GM12891 (cell line): ENCODE measurements around the gene MCM10.

Source experiments
- DNase-seq: peaks from one replicate; pipeline ENCODE4 v3.0.0; 2011; ENCODE audit warnings: low spot score; ENCODE audit not compliant: insufficient read length
- FAIRE-seq: peaks from 2 replicates; lab custom pipeline; 2011; peaks lifted over from hg19 to GRCh38; lab: Jason Lieb, UNC
- PAX5 ChIP-seq: IDR thresholded peaks from 2 replicates; pipeline ENCODE4 v1.6.1; 2011; ENCODE audit warnings: low read length, moderate library complexity, mild to moderate bottlenecking; ENCODE audit not compliant: insufficient read depth, severe bottlenecking
- POLR2A ChIP-seq: IDR thresholded peaks from 2 replicates; pipeline ENCODE4 v1.6.1; 2011; ENCODE audit warnings: low read depth, low read length, control low read depth
- POLR2AphosphoS5 ChIP-seq: IDR thresholded peaks from 2 replicates; pipeline ENCODE4 v1.6.1; 2011; ENCODE audit warnings: low read depth, low read length, control low read depth
- POU2F2 ChIP-seq: IDR thresholded peaks from 2 replicates; pipeline ENCODE4 v1.6.1; 2011; ENCODE audit warnings: low read depth, mild to moderate bottlenecking, control low read depth, low read length, moderate library complexity
- SPI1 ChIP-seq: IDR thresholded peaks from 2 replicates; pipeline ENCODE4 v1.6.1; 2011; ENCODE audit warnings: low read depth, low read length, control low read depth
- TAF1 ChIP-seq: IDR thresholded peaks from 2 replicates; pipeline ENCODE4 v1.6.1; 2011; ENCODE audit warnings: low read depth, low read length, control low read depth

Gene MCM10

DNA sequence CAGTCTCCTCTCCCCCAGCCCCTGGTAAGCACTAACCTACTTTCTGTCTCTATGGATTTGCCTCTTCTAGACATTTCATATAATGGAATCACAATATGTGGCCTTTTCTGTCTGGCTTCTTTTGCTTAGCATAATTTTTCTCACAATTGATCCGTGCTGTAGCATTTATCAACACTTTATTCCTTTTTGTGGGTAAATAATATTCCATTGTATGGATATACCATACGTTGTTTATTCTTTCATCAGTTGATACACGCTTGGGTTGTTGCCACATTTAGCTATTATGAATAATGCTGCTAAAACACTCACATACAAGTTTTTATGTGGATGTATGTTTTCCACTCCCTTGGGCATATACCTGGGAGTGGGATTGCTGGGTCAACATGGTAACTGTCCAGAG is 25.8 kb downstream of the MCM10 start:
- no peak for TF ChIP-seq TAF1
- TF ChIP-seq SPI1 = no peak
- no peak for TF ChIP-seq POLR2AphosphoS5
- TF ChIP-seq POU2F2 = no peak
- no peak for TF ChIP-seq PAX5
- TF ChIP-seq POLR2A = no peak
- DNase-seq (no peak), FAIRE-seq (no peak)

DNA sequence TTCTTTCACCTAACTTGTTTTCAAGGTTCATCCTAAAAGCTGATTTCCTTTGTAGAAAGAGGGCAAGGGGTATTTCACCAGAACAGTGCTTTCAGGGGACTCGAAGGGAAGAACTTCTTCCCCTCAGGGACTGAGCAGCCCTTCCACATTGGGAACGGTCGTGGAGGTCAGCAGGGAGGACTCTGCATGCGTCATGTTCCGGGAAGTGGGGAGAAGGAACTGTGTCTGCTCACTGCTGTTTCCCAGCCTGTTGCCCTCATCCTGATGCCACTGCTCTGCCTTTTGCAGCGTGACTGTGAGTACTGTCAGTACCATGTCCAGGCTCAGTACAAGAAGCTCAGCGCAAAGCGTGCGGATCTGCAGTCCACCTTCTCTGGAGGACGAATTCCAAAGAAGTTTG is 27.2 kb downstream of the MCM10 start:
- TF ChIP-seq TAF1 (no peak), POLR2AphosphoS5 (no peak), SPI1 (no peak), POLR2A (no peak), PAX5 (no peak), POU2F2 (no peak)
- no peak for FAIRE-seq

DNA sequence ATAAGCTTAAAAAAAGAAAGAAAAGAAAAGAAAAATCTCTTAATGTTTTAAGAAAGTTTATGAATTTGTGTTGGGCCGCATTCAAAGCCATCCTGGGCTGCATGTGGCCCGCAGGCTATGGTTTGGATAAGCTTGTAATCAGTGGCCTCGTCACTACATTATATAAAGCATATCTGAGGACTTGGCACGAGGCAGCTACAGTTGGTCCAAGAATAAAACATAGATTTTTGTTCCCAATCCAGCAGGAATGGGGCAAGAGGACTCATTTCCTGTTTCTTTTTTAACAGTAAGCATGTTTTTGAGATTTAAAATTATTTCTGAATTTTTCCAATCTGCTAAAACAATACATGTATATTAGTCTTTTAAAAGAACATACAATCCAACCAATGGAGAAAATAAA is 28.6 kb downstream of the MCM10 start:
- TF ChIP-seq POU2F2 (no peak), PAX5 (no peak), SPI1 (no peak), POLR2A (no peak), TAF1 (no peak), POLR2AphosphoS5 (no peak)
- FAIRE-seq (no peak), DNase-seq (no peak)

More for the DNA sequence above, 27.2 kb downstream of the MCM10 start:
- DNase-seq = no peak

DNA sequence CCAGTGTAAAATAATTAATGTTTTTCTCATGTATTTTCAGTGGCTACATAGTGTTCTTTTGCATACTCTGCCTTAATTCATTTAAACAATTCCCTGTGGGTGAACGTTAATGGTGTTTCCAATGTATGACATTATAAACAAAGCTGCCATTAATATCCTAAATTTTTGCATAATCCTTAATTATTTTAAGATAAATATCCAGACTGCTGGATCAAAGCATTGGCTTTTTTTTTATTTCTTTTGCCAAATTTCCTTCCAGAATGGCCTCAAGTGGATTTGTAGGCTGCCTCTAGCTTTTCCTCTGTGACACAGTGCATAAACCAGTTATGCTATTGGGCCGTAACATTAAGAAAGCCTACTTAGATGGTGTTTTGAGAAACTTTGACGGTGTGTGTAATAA is 29.5 kb downstream of the MCM10 start:
- TF ChIP-seq POLR2AphosphoS5 (no peak), POLR2A (no peak), PAX5 (no peak), POU2F2 (no peak), SPI1 (no peak), TAF1 (no peak)
- FAIRE-seq = no peak
- DNase-seq = no peak

DNA sequence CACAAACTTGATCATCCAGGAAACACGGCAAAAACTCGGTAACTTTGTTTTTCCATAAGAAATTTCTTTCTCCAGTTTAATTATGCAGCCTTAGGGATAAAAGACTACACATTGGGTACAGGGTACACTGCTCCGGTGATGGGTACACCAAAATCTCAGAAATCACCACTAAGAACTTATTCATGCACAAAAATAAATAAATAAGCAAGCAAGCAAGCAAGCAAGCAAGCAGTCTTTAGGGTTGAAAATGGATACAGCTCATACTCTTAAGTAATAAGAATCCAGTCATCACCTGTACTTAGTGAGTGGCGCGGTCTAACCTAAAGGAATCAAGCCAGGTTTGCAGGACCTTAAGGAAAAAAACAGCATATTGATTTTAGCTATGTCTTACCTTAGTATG is 30.0 kb downstream of the MCM10 start:
- TF ChIP-seq PAX5 (no peak), SPI1 (no peak), POLR2AphosphoS5 (no peak), TAF1 (no peak), POU2F2 (no peak), POLR2A (no peak)
- DNase-seq = no peak
- FAIRE-seq = no peak

DNA sequence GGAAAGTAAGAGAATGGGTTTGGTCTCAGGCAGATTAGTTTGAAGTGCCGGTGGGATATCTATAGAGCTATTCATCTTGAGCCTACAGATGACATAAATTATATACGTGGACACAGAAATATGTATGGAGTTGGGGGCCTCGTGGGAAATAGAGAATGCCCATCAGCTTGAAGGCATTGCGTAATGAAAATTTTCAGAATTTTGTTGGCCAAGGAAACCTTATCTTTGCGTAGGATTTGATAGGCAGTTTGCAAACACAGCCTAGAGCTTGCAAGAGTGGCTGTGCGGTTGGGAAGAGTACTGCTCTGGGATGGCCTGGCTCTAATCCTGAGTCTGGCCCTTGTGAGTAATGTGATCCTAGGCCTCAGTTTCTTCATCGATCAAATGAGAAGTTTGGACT is 32.3 kb downstream of the MCM10 start:
- FAIRE-seq (no peak), DNase-seq (no peak)
- TF ChIP-seq SPI1 (no peak), POU2F2 (no peak), PAX5 (no peak), POLR2A (no peak), POLR2AphosphoS5 (no peak), TAF1 (no peak)

DNA sequence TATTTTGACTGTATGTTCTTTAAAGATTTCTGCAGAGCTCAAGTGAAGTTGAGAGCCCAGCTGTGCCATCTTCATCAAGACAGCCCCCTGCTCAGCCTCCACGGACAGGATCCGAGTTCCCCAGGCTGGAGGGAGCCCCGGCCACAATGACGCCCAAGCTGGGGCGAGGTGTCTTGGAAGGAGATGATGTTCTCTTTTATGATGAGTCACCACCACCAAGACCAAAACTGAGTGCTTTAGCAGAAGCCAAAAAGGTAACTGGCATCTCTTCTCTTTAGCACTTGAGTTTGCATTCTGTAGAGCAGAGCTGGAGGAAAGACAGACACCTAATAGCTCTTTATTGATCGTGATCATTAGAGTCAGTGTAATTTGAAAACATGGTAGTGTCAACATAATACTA is 33.7 kb downstream of the MCM10 start:
- FAIRE-seq (no peak), DNase-seq (no peak)
- TF ChIP-seq TAF1 (no peak), POLR2AphosphoS5 (no peak), PAX5 (no peak), SPI1 (no peak), POLR2A (no peak)

DNA sequence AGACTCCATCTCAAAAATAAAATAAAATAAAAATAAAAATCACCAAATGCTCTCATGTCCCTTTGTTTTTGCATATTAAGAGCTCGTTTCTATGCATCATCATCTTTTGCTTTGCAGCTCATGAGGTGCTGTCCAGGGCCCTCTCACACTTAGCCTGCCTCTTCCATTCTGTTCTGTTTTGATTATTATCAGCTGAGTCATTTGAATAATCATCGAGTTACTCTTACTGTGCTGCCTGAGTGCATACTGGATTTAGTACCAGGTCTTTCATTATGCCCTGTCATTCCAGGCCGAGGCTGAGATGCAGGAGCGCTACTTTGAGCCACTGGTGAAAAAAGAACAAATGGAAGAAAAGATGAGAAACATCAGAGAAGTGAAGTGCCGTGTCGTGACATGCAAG is 39.8 kb downstream of the MCM10 start:
- DNase-seq (no peak), FAIRE-seq (no peak)
- TF ChIP-seq POLR2AphosphoS5 (no peak), PAX5 (no peak)

DNA sequence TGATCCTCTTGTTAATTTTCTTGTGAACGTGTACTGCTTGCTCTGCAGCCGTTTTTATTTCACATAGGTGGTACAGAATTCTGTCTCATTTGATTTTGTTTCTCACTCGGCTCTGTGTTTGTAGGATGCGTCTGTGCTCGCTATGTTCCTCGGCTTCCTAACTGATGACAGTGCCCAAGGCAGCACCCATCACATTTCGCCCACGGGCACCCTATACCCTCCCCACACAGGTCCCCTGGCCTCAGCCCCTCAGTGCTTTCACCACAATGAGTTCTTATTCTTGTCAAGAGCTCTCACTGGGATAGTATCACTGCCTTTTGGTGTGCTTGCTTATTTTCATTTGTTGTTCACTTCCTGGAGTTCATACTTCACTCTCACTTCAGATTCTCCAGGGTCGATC is 44.7 kb downstream of the MCM10 start:
- no peak for FAIRE-seq
- DNase-seq = no peak

DNA sequence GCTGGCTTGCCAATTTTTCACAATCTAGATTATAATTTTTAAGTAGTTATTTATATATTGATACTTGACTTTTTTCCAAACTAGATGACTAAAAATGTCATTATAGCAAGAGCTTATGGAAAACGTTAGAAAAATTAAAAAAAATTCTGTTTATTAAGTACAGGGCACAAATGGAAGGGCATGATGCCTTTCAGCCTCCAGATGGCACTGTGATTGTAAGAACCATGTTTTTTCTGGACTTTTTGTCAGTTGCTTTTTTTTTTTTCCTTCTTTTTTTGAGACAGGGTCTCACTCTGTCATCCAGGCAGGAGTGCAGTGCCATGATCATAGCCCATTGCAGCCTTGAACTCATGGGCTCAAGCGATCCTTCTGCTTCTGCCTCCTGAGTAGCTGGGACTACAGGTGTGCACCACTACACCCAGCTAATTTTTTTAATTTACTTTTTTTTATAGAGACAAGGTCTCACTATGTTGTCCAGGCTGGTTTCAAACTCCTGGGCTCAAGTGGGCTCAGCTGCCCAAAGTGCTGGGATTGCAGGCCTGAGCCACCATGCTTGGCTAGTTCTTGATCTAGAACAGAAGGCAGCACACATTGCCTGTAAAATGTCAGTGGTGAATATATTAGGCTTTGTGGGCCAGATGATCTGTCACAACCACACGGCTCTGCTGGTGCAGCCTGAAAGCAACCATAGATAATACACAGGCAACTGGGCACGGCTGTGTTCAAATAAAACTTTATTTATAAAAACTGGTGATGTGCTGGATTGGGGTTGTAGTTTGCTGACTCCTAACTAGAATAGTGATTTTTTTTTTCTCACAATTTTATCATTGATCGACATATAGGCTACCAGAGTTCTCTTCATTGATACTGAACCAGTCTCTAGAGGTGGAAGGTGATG is 45.4 kb downstream of the MCM10 start:
- no peak for FAIRE-seq
- DNase-seq = no peak
- TF ChIP-seq PAX5 (no peak), SPI1 (no peak), POLR2A (no peak), POU2F2 (no peak), POLR2AphosphoS5 (no peak), TAF1 (no peak)

More for the DNA sequence above, 44.7 kb downstream of the MCM10 start:
- TF ChIP-seq POU2F2 (no peak), TAF1 (no peak)
